Mucosa of descending colon (tissue), 3 donors: Measurements from ENCODE around the gene ALDH1A1. TPM values are rescaled to one million over a fixed set of nuclear protein-coding genes. Genes with fewer than 3 reads are reported as not detected.

ENCODE experiments used
- ATAC-seq: fragments of 200-7000 bp; cut with Tn5 transposase; one replicate; pipeline ENCODE4 v1.9.1; 2020; ENCODE audit warnings: mild to moderate bottlenecking, moderate library complexity
- DNase-seq, 3 donors: peaks; one replicate each; pipeline ENCODE4 v3.0.0-alpha.2; 2020
- H3K36me3 ChIP-seq: fragments of 200-600 bp; one replicate; pipeline ENCODE4 v1.8.0; 2021; ENCODE audit warnings: low read depth, mild to moderate bottlenecking
- H3K4me1 ChIP-seq: fragments of 200-600 bp; one replicate; pipeline ENCODE4 v1.8.0; 2021; ENCODE audit warnings: low read depth, mild to moderate bottlenecking
- H3K4me3 ChIP-seq: fragments of 200-600 bp; one replicate; pipeline ENCODE4 v1.8.0; 2021; ENCODE audit warnings: mild to moderate bottlenecking
- H3K9me3 ChIP-seq: fragments of 200-600 bp; one replicate; pipeline ENCODE4 v1.8.0; 2021; ENCODE audit warnings: mild to moderate bottlenecking
- CTCF ChIP-seq: fragments of 200-600 bp; IDR thresholded peaks from one replicate; pipeline ENCODE4 v1.8.0; 2022; ENCODE audit warnings: antibody characterized with exemption, mild to moderate bottlenecking
- intact Hi-C, 2 donors: fragments of 100-400 bp; cut with DNase I in 1 of 2; cut with micrococcal nuclease in 1 of 2; formaldehyde crosslinking; loops; one replicate each; pipeline versions ENCODE4 v1.11.0 to v1.11.1; 2022; cut with DNase I, micrococcal nuclease
- total RNA-seq, 3 donors: library from RNA; stranded (reverse); fragmentation: NEBNext Ultra II Directional in 2 of 3; extraction: Animal tissue kit (Norgen Biotek cat#: 25700) in 2 of 3; gene quantifications; one replicate each; pipeline versions ENCODE4 v1.2.1 to v1.2.4, GENCODE V29; 2021 to 2023
- donor health status: DM: no; HTN: no; CAD: no; lungs with moderate emphysema.
- donor health status: DM: no; HTN: no; CAD: no.
- donor health status: DM: no; HTN: yes; CAD: no.

The ALDH1A1 gene
- total RNA-seq, 3 donors from 2014 or later: 72.9 to 173 (median 84.1) TPM

- intact Hi-C loops: no loop called here
- DNase-seq (no peak), ATAC-seq (no peak)
- Histone ChIP-seq H3K9me3 (no peaks in the 10 kb centered on the region), H3K4me1 (no peaks in the 10 kb centered on the region), H3K4me3 (no peak overlapping the region), H3K36me3 (no peaks in the 10 kb centered on the region)
- no peak for TF ChIP-seq CTCF
Measured at GRCh38 chr9:72921888-72922654, 30.8 kb downstream of the ALDH1A1 start.

- no peaks in the 10 kb centered on the region for H3K36me3 ChIP-seq
- H3K4me3 ChIP-seq: no peak overlapping the region
- intact Hi-C loops: no loop called here
- no peak for TF ChIP-seq CTCF
- ATAC-seq (no peak), DNase-seq (no peak)
- H3K9me3 ChIP-seq: no peaks in the 10 kb centered on the region
- H3K4me1 ChIP-seq: no peaks in the 10 kb centered on the region
Measured at GRCh38 chr9:72919246-72919945, 33.5 kb downstream of the ALDH1A1 start.

- H3K4me1 ChIP-seq: no peaks in the 10 kb centered on the region
- no peak for ATAC-seq
- TF ChIP-seq CTCF: no peak
- intact Hi-C loops: no loop called here
- H3K4me3 ChIP-seq: no peak overlapping the region
- H3K36me3 ChIP-seq: no peaks in the 10 kb centered on the region
- DNase-seq: no peak
- no peaks in the 10 kb centered on the region for H3K9me3 ChIP-seq
Measured at GRCh38 chr9:72917892-72918509, 34.9 kb downstream of the ALDH1A1 start.

- H3K4me1 ChIP-seq: no peaks in the 10 kb centered on the region
- TF ChIP-seq CTCF: no peak
- no peaks in the 10 kb centered on the region for H3K9me3 ChIP-seq
- DNase-seq (no peak), ATAC-seq (no peak)
- no peak overlapping the region for H3K4me3 ChIP-seq
- no peaks in the 10 kb centered on the region for H3K36me3 ChIP-seq
- intact Hi-C loops: no loop called here
Measured at GRCh38 chr9:72915659-72916058, 37.2 kb downstream of the ALDH1A1 start.

- TF ChIP-seq CTCF: no peak
- ATAC-seq (no peak), DNase-seq (no peak)
- no peaks in the 10 kb centered on the region for H3K36me3 ChIP-seq
- H3K4me3 ChIP-seq: no peak overlapping the region
- H3K4me1 ChIP-seq: no peaks in the 10 kb centered on the region
- H3K9me3 ChIP-seq: no peaks in the 10 kb centered on the region
- intact Hi-C loops: no loop called here
Measured at GRCh38 chr9:72914750-72915149, 38.1 kb downstream of the ALDH1A1 start.
